ENCODE results near the gene C8B. TPM values are rescaled to one million over a fixed set of nuclear protein-coding genes. Genes with fewer than 3 reads are reported as not detected.

The C8B gene
- total and polyA plus RNA-seq, 2 donors (not counting 1 experiment from before 2014, with no cell fraction given): not detected

GRCh38 chr1:56929492-56929891 lies 36.3 kb downstream of the C8B start:
- ATAC-seq (ENCODE audit: low read depth) (no peak), DNase-seq (no peak)
- Mint-ChIP-seq H3K9me3 (ENCODE audit: insufficient read depth) (peaks cover 2% of the 10 kb centered on the region), H3K4me3 (no peak overlapping the region), H3K27me3 (peaks cover 8% of the 10 kb centered on the region), H3K27ac (no peak overlapping the region), H3K4me1 (no peaks in the 10 kb centered on the region)
- Histone ChIP-seq H4K20me1 (ENCODE audit: control insufficient read depth, insufficient read depth, low read length, poor library complexity, severe bottlenecking) (no peaks in the 10 kb centered on the region), H3K4me1 (ENCODE audit: control insufficient read depth in 2 of 2, insufficient read depth in 2 of 2, low read length in 2 of 2) (no peaks in the 10 kb centered on the region), H3K79me2 (ENCODE audit: control insufficient read depth, insufficient read depth, low read length) (no peaks in the 10 kb centered on the region), H3K27ac (ENCODE audit: low read length in 2 of 2) (no peak overlapping the region), H3K27me3 (replicated peaks in 1 of 4; ENCODE audit: control extremely low read depth in 1 of 4, control insufficient read depth in 3 of 4, insufficient read depth in 4 of 4, low read length in 3 of 4) (peaks cover 0 to 3% (median 0%) of the 10 kb centered on the region in 4 experiments), H2AFZ (ENCODE audit: insufficient read depth, low read depth, low read length, poor library complexity, severe bottlenecking) (no peak overlapping the region), H3K4me2 (replicated peaks; ENCODE audit: low read depth, low read length, poor library complexity, severe bottlenecking) (no peak overlapping the region), H3K9me3 (ENCODE audit: control extremely low read depth in 1 of 3, control insufficient read depth in 2 of 3, insufficient read depth in 1 of 3, low read length in 2 of 3) (no peaks in the 10 kb centered on the region), H3K9ac (ENCODE audit: low read length) (no peak overlapping the region), H3K36me3 (replicated peaks in 1 of 2; ENCODE audit: control extremely low read depth in 1 of 2, control insufficient read depth in 1 of 2, extremely low read depth in 1 of 2, insufficient read depth in 2 of 2, low read length in 1 of 2) (no peaks in the 10 kb centered on the region), H3K4me3 (ENCODE audit: control extremely low read depth in 1 of 5, extremely low read depth in 1 of 5, insufficient read depth in 1 of 5, low read depth in 2 of 5, low read length in 4 of 5) (no peak overlapping the region)
- 83% methylated on average over 1 of the region's 2 CpGs for WGBS (ENCODE audit: insufficient coverage)
- ChIA-PET POLR2A (no interaction called here), CTCF (no interaction called here)
- TF ChIP-seq CTCF (IDR thresholded peaks at IDR 0.05): no peak
- TF ChIP-seq EZH2 (IDR thresholded peaks at IDR 0.05; ENCODE audit: borderline replicate concordance, insufficient read depth, low read depth, low read length, poor library complexity, severe bottlenecking): no peak
- intact Hi-C loops (cut with micrococcal nuclease): no loop called here

GRCh38 chr1:56927986-56928385 lies 37.8 kb downstream of the C8B start:
- no peak overlapping the region for H3K4me3 Mint-ChIP-seq
- H3K4me1 ChIP-seq (ENCODE audit: control insufficient read depth in 2 of 2, insufficient read depth in 2 of 2, low read length in 2 of 2): no peaks in the 10 kb centered on the region
- H3K27me3 Mint-ChIP-seq: peaks cover 13% of the 10 kb centered on the region
- no peak overlapping the region for H3K9ac ChIP-seq (ENCODE audit: low read length)
- CTCF ChIA-PET: no interaction called here
- H3K9me3 Mint-ChIP-seq (ENCODE audit: insufficient read depth): peaks cover 2% of the 10 kb centered on the region
- H3K79me2 ChIP-seq (ENCODE audit: control insufficient read depth, insufficient read depth, low read length): no peaks in the 10 kb centered on the region
- ATAC-seq (ENCODE audit: low read depth): no peak
- no peak overlapping the region for H3K4me3 ChIP-seq (ENCODE audit: control extremely low read depth in 1 of 5, extremely low read depth in 1 of 5, insufficient read depth in 1 of 5, low read depth in 2 of 5, low read length in 4 of 5)
- peaks cover 0 to 3% (median 0%) of the 10 kb centered on the region in 4 experiments for H3K27me3 ChIP-seq (replicated peaks in 1 of 4; ENCODE audit: control extremely low read depth in 1 of 4, control insufficient read depth in 3 of 4, insufficient read depth in 4 of 4, low read length in 3 of 4)
- no peak overlapping the region for H3K27ac ChIP-seq (ENCODE audit: low read length in 2 of 2)
- DNase-seq: no peak
- no peak overlapping the region for H3K4me2 ChIP-seq (replicated peaks; ENCODE audit: low read depth, low read length, poor library complexity, severe bottlenecking)
- POLR2A ChIA-PET: no interaction called here
- 86% methylated on average over 2 of the region's 3 CpGs for WGBS (ENCODE audit: insufficient coverage)
- intact Hi-C loops (cut with micrococcal nuclease): no loop called here
- H3K9me3 ChIP-seq (ENCODE audit: control extremely low read depth in 1 of 3, control insufficient read depth in 2 of 3, insufficient read depth in 1 of 3, low read length in 2 of 3): no peaks in the 10 kb centered on the region
- no peak overlapping the region for H3K27ac Mint-ChIP-seq
- TF ChIP-seq CTCF (IDR thresholded peaks at IDR 0.05): no peak
- TF ChIP-seq EZH2 (IDR thresholded peaks at IDR 0.05; ENCODE audit: borderline replicate concordance, insufficient read depth, low read depth, low read length, poor library complexity, severe bottlenecking): no peak
- H2AFZ ChIP-seq (ENCODE audit: insufficient read depth, low read depth, low read length, poor library complexity, severe bottlenecking): no peak overlapping the region
- H4K20me1 ChIP-seq (ENCODE audit: control insufficient read depth, insufficient read depth, low read length, poor library complexity, severe bottlenecking): no peaks in the 10 kb centered on the region
- H3K4me1 Mint-ChIP-seq: no peaks in the 10 kb centered on the region
- no peaks in the 10 kb centered on the region for H3K36me3 ChIP-seq (replicated peaks in 1 of 2; ENCODE audit: control extremely low read depth in 1 of 2, control insufficient read depth in 1 of 2, extremely low read depth in 1 of 2, insufficient read depth in 2 of 2, low read length in 1 of 2)

Measured in B cell (primary cell).